Gastroesophageal sphincter (tissue), 3 donors: ENCODE data around the gene PRKD1.

ENCODE experiments used
- CTCF ChIP-seq, 4 experiments: fragments of 200-600 bp in 2 of 4; fragments of 450-650 bp in 2 of 4; sonication (generic) in 1 of 4; IDR thresholded peaks; one replicate each; pipeline ENCODE4 v1.5.1; 2017 to 2019; ENCODE audit warnings: antibody characterized with exemption in 4 of 4, mild to moderate bottlenecking in 2 of 4, moderate library complexity in 2 of 4
- POLR2A ChIP-seq, 2 donors: fragments of 450-650 bp; IDR thresholded peaks; one replicate each; pipeline ENCODE4 v1.6.1; 2017; ENCODE audit warnings: antibody characterized with exemption in 2 of 2, mild to moderate bottlenecking in 2 of 2, moderate library complexity in 1 of 2

- no peak for TF ChIP-seq CTCF (IDR thresholded peaks at IDR 0.05)
- no peak for TF ChIP-seq POLR2A (IDR thresholded peaks at IDR 0.05)
Observed at GRCh38 chr14:29721586-29721985, 206.1 kb downstream of the PRKD1 start.
